Measurements from ENCODE around the gene MOB3B. TPM values are rescaled to one million over a fixed set of nuclear protein-coding genes. Genes with fewer than 3 reads are reported as not detected.
A peak's percentile ranks its signal among the peaks of the same experiment; 100 is the strongest.

The MOB3B gene
- total and polyA plus RNA-seq, 2 of the 13 experiments (the other 11 are each of a cell fraction or from before 2014, with no cell fraction given), result 0.03 to 0.09 TPM

DNA sequence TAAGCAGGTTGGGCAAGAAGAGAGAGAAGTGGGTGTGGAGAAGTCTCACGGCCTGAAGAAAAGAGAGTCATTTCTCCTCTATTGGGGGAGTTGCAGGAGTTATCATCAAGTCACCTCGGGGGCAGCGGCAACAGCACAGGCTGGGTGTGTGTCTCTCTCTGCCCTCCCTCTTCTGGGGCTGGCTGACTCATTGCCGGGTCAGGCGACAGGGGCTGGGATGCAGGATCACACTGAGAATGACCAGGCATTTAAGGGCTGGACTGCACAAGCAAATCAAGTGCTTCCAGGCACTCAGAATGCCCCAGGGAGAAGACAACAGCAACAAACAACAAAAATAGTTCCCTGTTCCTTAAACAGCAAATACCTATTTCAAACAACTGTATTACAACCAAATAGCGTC, 226.4 kb downstream of the MOB3B start:
- FAIRE-seq, result no peak
- H2AFZ ChIP-seq (ENCODE audit: low read length), result no peak overlapping the region
- H3K27me3 ChIP-seq (ENCODE audit: control insufficient read depth in 1 of 2, insufficient read depth in 2 of 2, low read length in 2 of 2), result no peaks in the 10 kb centered on the region; a peak in 1 of 5 replicates
- H3K79me2 ChIP-seq (ENCODE audit: insufficient read depth, low read length), result no peaks in the 10 kb centered on the region
- intact Hi-C loops (cut with micrococcal nuclease; ENCODE audit: unreplicated experiment) (no loop called here), in situ Hi-C loops (cut with HindIII; ENCODE audit: extremely low pct_ligation_motif_present, low pct_unique_long_range_greater_than_20kb) (no loop called here)
- H3K4me3 ChIP-seq (replicated peaks in 1 of 3; ENCODE audit: insufficient read depth in 1 of 3, low read depth in 2 of 3, low read length in 3 of 3), result no peak overlapping the region
- no peaks in the 10 kb centered on the region for H3K4me1 ChIP-seq (ENCODE audit: insufficient read depth, low read length)
- no peak overlapping the region for H3K4me2 ChIP-seq (ENCODE audit: low read depth, low read length)
- BruUV-seq (replicated peaks), result no TSS peak
- peak; percentile 77 for ATAC-seq
- no peak overlapping the region for H3K9ac ChIP-seq (ENCODE audit: insufficient read depth, low read depth, low read length)
- H3K36me3 ChIP-seq (replicated peaks in 1 of 2; ENCODE audit: control insufficient read depth in 1 of 2, insufficient read depth in 2 of 2, low read length in 2 of 2), result no peaks in the 10 kb centered on the region
- H3K27ac ChIP-seq (ENCODE audit: extremely low read length, insufficient read depth, low read length), result no peak overlapping the region
- no peak for DNase-seq (ENCODE audit: low spot score)
- no peaks in the 10 kb centered on the region for H4K20me1 ChIP-seq (ENCODE audit: insufficient read depth, low read length)
- H3K9me3 ChIP-seq (ENCODE audit: low read length), result no peaks in the 10 kb centered on the region
- TF ChIP-seq ZNF746 (CRISPR knock-in tag; IDR thresholded peaks at IDR 0.05) (no peak), ZSCAN25 (CRISPR knock-in tag; IDR thresholded peaks at IDR 0.05) (no peak), ZNF703 (CRISPR knock-in tag; IDR thresholded peaks at IDR 0.05; ENCODE audit: borderline replicate concordance) (no peak), KLF15 (CRISPR knock-in tag; IDR thresholded peaks at IDR 0.05; ENCODE audit: borderline replicate concordance) (no peak), FOSL2 (CRISPR knock-in tag; IDR thresholded peaks at IDR 0.05) (peak; percentile 29; the same call in 1 of the 2 replicates), HCFC1 (IDR thresholded peaks at IDR 0.05; ENCODE audit: low read depth, low read length) (no peak)
- CTCF ChIA-PET (ENCODE audit: low intra/inter-chr PET ratio, low total read pairs), result no interaction called here
- 16% methylated on average over 5 of the region's 6 CpGs for WGBS (ENCODE audit: low lambda C conversion rate)
- POLR2A ChIA-PET, result no interaction called here

DNA sequence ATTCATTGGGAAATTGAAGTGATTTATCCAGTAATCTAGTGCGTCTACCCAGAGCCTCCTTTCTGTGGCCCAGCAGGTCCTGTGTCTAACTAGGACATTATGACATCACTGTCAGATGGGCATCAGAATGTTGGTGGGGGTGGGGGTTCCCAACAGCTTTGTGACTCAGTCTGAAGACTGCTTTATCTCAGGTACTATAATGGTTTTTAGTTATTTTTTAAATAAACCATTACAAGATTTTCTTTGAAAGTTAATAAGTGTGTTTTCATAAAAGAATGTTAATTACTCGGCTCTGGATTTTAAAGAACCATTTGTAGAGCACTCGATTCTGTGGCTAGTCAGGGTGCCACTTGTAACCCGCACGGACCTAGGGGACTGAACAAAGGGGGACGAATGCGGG, 232.6 kb downstream of the MOB3B start, which contains the start of gene EQTN:
EQTN (minus strand) TSS at position 101 of the 400 bp plus-strand sequence; CDS start at position 6, 95 bp downstream.
- no peak for TF ChIP-seq ZFP41 (CRISPR knock-in tag; IDR thresholded peaks at IDR 0.05; ENCODE audit: borderline replicate concordance)
- TF ChIP-seq, protein P1, sequence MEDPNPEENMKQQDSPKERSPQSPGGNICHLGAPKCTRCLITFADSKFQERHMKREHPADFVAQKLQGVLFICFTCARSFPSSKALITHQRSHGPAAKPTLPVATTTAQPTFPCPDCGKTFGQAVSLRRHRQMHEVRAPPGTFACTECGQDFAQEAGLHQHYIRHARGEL (CRISPR knock-in tag; IDR thresholded peaks at IDR 0.05), result no peak
- no peak for TF ChIP-seq KDM5A (IDR thresholded peaks at IDR 0.05; ENCODE audit: borderline replicate concordance, low read length)
- in situ Hi-C loops (cut with HindIII; ENCODE audit: extremely low pct_ligation_motif_present, low pct_unique_long_range_greater_than_20kb), result no loop called here
- ChIA-PET CTCF (ENCODE audit: low intra/inter-chr PET ratio, low total read pairs) (no interaction called here), POLR2A (no interaction called here)
- Histone ChIP-seq H4K20me1 (ENCODE audit: insufficient read depth, low read length) (no peaks in the 10 kb centered on the region), H3K4me2 (ENCODE audit: low read depth, low read length) (no peak within 1 kb of the TSS), H3K36me3 (replicated peaks in 1 of 2; ENCODE audit: control insufficient read depth in 1 of 2, insufficient read depth in 2 of 2, low read length in 2 of 2) (no peaks in the 10 kb centered on the region), H3K27me3 (ENCODE audit: control insufficient read depth in 1 of 2, insufficient read depth in 2 of 2, low read length in 2 of 2) (peaks cover 0 to 6% of the 10 kb centered on the region in 2 experiments; a peak in 1 of 5 replicates), H3K9me3 (ENCODE audit: low read length) (no peaks in the 10 kb centered on the region), H3K4me1 (ENCODE audit: insufficient read depth, low read length) (no peaks in the 10 kb centered on the region), H2AFZ (ENCODE audit: low read length) (no peak within 1 kb of the TSS), H3K4me3 (replicated peaks in 1 of 3; ENCODE audit: insufficient read depth in 1 of 3, low read depth in 2 of 3, low read length in 3 of 3) (no peak within 1 kb of the TSS), H3K79me2 (ENCODE audit: insufficient read depth, low read length) (no peaks in the 10 kb centered on the region), H3K27ac (ENCODE audit: extremely low read length, insufficient read depth, low read length) (no peak within 1 kb of the TSS), H3K9ac (ENCODE audit: insufficient read depth, low read depth, low read length) (no peak within 1 kb of the TSS)
- BruUV-seq (replicated peaks), result no TSS peak
- DNase-seq (ENCODE audit: low spot score) (no peak), FAIRE-seq (no peak), ATAC-seq (no peak)
- WGBS (ENCODE audit: low lambda C conversion rate), result 24% methylated on average over 7 of the region's 7 CpGs
- intact Hi-C loops (cut with micrococcal nuclease; ENCODE audit: unreplicated experiment), result no loop called here

All from HepG2 (cell line).